ENCODE measurements around the gene CHST9.
"Not testable (repeated sequence)": the region's sequence is repeated elsewhere in the genome, so short reads cannot be mapped to it uniquely, and the experiment has no call there.

Gene CHST9

DNA sequence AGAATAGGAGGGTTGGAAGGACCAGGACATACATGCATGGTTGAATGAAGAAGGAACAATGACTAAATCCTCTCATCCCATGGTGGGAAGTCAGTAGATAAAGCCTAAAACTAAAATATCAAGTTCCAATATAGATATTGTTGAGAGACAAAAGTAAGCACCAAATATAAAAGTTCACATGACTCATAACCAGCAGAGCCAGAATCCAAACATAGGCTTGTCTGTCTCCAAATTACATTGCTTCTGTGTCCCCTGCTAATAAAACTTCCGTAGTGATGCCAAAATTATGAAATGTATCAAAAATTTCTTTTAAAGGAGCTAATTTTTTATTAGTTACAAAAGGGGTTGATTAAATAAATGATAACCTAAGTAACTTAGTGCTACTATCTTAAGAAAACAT is 19.7 kb downstream of the CHST9 start:
- DNase-seq = no peak

GRCh38 chr18:27164905-27165304 is 20.2 kb downstream of the CHST9 start:
- no peak for DNase-seq

DNA sequence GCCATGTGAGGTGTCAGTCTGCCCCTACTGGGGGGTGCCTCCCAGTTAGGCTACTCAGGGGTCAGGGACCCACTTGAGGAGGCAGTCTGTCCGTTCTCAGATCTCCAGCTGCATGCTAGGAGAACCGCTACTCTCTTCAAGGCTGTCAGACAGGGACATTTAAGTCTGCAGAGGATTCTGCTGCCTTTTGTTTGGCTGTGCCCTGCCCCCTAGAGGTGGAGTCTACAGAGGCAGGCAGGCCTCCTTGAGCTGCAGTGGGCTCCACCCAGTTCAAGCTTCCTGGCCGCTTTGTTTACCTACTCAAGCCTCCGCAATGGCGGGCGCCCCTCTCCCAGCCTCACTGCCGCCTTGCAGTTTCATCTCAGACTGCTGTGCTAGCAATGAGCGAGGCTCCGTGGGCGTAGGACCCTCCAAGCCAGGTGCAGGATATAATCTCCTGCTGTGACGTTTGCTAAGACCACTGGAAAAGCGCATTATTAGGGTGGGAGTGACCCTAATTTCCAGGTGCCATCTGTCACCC is 21.9 kb downstream of the CHST9 start:
- DNase-seq = not testable (repeated sequence)

DNA sequence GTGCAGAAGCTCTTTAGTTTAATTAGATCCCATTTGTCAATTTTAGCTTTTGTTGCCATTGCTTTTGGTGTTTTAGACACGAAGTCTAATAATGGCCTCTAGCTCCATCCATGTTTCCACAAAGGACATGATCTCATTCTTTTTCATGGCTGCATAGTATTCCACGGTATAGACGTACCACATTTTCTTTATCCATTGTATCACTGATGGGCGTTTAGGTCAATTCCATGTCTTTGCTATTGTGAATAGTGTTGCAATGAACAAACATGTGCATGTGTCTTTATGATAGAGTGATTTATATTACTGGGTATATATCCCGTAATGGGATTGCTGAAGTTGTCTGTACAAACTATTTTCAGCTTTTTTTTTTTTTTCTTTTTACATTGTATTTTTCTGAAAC is 35.9 kb downstream of the CHST9 start:
- DNase-seq = not testable (repeated sequence)

DNA sequence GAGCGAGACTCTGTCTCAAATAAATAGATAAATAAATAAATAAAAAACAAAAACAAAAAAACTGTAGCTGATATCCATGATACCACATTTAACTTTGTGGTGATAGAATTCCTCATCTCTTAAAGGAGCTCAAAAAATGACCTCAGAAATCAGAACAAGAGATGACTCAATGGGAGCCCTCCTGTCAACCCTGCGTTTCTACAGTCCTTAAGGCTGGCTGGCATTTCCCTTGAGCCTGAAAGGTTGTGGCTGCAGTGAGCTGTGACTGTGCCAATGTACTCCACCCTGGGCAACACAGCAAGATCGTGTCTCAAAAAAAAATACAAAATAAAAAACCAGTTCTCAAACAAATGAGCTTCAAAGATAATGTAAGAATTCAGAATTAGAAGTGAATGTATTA is 40.4 kb downstream of the CHST9 start:
- DNase-seq = no peak

DNA sequence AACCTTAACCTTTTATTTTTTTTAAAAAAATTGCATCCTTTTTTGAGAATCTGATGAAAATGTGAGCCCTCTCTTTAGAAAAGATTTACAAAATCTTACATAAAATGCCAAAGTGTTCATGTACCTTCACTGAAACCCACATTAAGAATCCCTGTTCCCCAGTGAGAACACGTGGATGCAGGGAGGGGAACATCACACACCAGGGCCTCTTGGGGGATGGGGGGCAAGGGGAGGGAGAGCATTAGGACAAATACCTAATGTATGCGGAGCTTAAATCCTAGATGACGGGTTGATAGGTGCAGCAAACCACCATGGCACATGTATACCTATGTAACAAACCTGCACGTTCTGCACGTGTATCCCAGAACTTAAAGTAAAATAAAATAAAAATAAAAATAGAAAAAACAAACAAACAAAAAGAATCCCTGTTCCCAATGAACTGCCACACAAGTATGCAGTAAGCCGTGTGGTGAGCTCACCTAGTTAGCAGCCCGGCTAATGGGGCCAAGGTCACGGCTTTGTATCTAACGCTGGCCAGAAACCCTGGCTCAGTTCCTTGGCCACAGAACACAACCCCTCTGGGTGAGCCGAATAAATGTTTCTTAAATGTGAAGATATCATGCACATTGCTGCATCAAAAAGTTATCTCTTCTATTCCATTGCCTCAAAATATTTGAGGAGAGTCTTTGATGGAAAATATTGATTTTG is 41.4 kb downstream of the CHST9 start:
- DNase-seq = no peak

DNA sequence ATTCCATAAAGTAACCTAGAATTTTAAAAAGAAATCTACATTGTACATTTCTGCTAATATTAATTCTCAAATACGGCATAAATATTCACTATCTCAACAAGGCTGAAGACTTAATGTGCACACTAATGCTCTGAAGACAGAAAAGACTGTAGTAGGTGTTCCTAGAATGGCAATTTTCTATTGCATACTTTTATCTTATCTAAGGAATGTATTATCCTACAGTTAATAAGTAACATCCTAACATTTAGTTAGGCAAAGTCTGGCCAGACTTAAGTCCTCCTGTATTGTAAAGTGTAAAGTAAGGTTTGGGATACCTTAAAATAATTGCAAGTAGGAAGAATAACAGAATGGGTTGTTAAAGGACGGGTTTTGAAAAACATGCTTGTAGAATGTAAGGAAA is 42.2 kb downstream of the CHST9 start:
- DNase-seq = no peak

DNA sequence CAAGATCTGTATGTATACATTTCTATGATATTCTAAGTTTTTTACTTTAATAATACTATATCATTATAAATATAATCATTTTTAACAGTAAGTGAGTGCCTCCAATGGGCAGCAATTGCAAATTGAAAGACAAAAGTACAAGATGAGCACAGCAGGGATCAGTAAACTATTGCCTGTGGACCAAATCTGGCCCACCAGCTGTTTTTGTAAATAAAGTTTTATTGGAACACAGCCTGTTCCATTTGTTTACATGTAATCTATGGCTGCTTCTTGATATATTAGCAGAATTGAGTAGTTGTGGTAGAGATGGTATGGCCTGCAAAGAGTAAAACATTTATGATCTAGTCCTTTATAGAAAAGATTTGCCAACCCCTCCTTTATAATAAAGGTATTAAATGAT is 43.2 kb downstream of the CHST9 start:
- no peak for DNase-seq

GRCh38 chr18:27138079-27138478 is 47.0 kb downstream of the CHST9 start:
- DNase-seq = no peak

DNA sequence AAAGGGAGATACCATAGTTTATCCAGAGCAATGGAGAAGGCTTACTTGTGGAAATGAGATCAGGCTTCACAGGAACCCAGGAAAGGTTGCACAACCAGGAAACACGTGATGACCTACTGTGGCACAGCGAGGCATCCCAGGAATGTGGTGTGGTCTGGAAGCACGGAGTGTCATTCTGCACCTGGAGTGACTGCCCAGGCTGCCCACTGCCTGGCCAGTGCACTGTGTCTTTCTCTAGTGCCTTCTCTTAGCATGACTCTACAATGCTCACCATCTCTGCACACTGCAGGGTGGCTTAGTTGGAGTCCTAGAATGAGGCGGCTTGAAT is 48.9 kb downstream of the CHST9 start:
- DNase-seq = no peak

- DNase-seq = no peak
Measured at GRCh38 chr18:27135504-27136207, 49.5 kb downstream of the CHST9 start.

DNA sequence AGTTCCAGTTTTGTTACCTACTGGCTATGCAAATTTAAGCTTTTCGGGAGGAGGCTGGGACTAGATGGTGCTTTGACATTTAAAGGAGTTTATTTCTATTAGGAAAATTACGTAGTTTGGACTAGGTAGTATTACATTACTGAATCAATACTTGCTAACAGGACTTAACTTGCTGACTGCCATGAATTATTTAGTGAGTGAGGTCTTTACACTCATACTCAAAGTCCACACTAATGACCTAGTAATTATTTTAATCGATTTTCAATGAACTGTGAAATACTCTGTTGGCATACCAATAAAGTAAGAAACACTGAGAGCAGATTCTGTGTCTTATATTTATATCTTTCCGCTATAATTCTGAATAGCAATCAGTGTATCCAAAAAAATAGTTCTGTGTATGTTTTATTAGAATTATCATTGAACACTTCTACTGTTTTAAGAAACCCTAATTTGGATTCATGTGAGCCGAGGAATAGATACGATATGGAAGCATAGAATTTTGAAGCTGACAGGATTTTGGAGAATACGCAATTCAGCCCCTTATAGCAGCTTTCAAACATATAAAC is 55.0 kb downstream of the CHST9 start:
- no peak for DNase-seq

DNA sequence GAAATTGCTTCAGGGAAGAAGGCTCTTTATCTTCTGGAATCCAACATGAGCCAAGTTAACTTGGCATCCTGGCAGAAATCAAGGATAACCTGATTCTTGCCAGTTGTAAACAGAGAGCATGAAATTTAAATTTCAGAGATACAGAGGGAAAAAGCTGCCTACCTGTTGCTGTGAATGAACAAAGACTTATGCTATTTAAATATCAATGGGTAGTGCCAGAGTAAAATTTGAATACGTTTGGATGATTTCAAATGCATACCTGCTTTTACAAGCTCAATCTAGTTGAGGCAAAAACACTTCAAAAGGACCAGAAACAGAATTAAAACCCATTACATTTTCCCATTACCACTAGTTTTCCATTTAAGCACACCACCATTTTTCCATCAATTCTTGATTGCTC is 60.9 kb downstream of the CHST9 start:
- DNase-seq = no peak

DNA sequence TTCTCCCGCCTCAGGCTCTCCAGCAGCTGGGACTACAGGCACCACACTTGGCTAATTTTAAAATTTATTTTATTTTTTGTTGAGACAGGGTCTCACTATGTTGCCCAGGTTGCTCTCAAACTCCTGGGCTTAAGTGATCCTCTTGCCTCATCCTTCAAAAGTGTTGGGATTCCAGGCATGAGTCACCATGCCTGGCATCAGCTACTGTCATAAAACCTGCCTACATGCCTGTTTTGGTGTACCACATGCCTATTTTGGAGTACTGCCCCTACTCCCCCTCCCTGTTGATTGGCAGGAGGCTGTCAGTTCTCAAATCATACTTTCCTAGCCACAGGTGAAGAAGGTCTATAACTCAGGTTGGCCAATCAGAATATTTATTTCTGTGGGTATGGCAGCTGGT is 64.0 kb downstream of the CHST9 start:
- no peak for DNase-seq

DNA sequence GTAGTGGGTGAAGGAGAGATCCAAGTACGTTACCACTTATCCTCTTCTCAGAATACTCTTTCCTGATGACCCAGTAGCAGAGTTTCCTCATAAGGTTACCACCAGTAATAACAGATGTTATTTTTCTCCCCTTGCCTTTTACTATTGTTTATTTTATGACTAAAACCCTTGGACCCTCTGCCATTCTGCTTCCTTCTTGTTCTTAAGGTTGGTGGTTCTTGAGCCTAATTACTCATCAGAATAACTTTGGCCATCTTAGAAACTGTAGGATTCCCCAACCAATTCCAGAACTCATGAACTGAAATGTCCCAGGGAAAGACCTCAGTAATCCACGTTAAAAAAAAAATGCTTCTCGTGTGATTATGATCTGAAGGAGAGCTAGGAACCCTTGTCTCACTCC is 64.9 kb downstream of the CHST9 start:
- DNase-seq = no peak

- DNase-seq = no peak
Measured at GRCh38 chr18:27118973-27119372, 66.1 kb downstream of the CHST9 start.

DNA sequence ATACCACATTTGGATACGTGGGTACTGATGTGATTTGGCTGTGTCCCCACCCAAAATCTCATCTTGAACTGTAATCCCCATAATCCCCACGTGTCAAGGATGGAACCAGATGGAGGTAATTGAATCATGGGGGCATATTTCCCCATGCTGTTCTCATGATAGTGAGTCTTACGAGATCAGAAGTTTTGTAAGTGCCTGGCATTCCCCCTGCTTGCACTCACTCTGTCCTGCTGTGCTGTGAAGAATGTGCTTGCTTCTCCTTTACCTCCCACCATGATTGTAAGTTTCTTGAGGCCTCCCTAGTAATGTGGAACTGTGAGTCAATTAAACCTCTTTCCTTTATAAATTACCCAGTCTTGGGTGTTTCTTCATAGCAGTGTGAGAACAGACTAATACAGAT is 70.3 kb downstream of the CHST9 start:
- no peak for DNase-seq

DNA sequence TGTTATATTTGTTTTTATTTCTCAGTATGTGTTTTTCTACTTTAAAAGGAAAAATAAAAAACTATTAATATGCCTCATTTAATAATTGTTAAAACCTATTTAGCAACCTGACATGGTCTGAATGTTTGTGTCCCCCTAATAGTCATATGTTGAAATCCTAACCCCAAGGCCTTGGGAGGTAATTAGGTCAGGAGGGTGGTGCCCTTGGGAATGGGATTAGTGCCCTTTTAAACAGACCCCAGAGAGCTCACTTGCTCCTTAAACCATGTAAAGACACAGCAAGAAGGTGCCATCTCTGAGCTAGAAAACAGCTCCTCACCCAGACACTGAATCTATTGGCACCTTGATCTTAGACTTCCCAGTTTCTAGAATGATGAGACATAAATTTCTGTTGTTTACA is 71.8 kb downstream of the CHST9 start:
- DNase-seq = no peak

DNA sequence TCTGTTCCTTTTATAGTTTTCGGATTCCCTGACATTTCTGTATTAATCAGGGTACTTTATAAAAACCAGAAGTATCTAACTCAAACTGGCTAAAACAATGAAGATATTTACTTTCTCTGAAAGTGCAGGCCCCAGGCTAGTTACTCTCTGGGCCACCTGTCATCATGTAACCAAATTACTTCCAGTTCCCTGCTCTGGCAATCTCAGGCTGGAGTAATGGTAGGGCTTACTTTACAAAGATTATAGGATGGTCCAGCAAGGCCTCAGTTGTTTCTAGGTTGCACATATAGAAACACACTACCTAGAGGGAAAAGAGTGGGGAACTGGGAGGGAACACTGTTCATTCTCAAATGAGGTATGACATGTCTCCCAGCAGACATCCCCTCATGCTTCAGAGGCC is 74.8 kb downstream of the CHST9 start:
- DNase-seq = no peak

DNA sequence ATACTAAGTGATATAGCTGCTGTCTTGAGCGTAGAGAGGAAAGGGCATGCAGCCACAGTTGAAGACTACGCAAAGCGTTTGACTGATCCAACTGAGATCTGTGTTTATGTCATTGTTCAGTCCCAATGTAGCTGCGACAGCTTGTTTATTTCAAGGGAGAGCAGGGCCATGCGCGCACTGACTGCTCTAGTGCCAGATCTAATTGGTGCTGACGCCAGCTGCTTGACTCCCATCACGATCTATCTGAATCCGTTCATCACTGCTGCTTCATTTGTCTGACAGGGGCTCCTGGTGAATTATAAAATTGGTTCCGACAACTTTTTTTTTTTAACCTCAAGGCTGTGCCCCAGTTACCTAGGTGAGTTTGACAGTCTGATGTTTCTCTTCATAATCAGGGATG is 75.7 kb downstream of the CHST9 start:
- DNase-seq = no peak

GRCh38 chr18:27108842-27109241 is 76.3 kb downstream of the CHST9 start:
- no peak for DNase-seq

- no peak for DNase-seq
Measured at GRCh38 chr18:27104743-27105142, 80.4 kb downstream of the CHST9 start.

GRCh38 chr18:27094621-27095020 is 90.5 kb downstream of the CHST9 start:
- DNase-seq = no peak

DNA sequence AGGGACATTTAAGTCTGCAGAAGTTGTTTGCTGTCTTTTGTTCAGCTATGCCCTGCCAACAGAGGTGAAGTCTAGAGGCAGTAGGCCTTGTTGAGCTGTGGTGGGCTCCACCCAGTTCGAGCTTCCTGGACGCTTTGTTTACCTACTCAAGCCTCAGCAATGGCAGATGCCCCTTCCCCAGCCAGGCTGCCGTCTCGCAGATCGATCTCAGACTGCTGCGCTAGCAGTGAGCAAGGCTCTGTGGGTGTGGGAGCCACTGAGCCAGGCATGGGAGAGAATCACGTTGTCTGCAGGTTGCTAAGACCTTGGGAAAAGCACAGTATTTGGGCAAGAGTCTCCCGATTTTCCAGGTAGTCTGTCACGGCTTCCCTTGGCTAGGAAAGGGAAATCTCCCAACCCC is 91.8 kb downstream of the CHST9 start:
- not testable (repeated sequence) for DNase-seq

GRCh38 chr18:27081701-27082100 is 103.4 kb downstream of the CHST9 start:
- no peak for DNase-seq
